Stimulated activated naive CD8-positive, alpha-beta T cell treated with anti-CD3 and anti-CD28 coated beads, Interleukin-15, Interleukin-2, amounts not matched to agents 100 ng/mL and 50 ng/mL, for 24 hours (primary cell): ENCODE results near the gene GALK2.

Experiments used
- H3K27ac Mint-ChIP-seq: one replicate; pipeline ENCODE4 v1.8.0; 2021; ENCODE audit warnings: mild to moderate bottlenecking, mixed read lengths
- H3K27me3 Mint-ChIP-seq: one replicate; pipeline ENCODE4 v1.8.0; 2021; ENCODE audit warnings: mixed read lengths
- H3K36me3 Mint-ChIP-seq: one replicate; pipeline ENCODE4 v1.8.0; 2021; ENCODE audit warnings: low read depth, mixed read lengths
- H3K4me1 Mint-ChIP-seq: one replicate; pipeline ENCODE4 v1.8.0; 2021; ENCODE audit warnings: low read depth, mixed read lengths
- H3K4me3 Mint-ChIP-seq: one replicate; pipeline ENCODE4 v1.8.0; 2021; ENCODE audit warnings: mild to moderate bottlenecking, mixed read lengths
- H3K9me3 Mint-ChIP-seq: one replicate; pipeline ENCODE4 v1.8.0; 2021; ENCODE audit warnings: mixed read lengths

Gene GALK2

DNA sequence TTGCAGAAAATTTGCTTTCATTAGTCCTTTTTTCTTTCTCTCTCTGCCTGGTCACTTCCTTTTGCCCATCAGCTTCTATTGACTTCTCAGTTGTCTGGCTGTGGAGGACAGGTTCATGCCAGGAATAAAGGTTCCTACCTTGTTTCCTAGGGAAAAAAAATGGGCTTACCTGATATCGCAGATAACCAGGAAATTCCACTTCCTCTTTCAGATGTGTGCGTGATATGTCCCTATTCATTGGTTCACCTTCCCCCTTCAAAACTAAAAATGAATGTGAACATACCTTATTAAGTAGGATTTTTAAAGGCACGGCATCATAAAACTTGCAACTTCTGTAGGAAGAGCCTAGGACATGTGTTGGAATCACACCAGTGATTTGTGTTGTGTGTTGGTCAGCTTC, 133.0 kb downstream of the GALK2 start:
- Mint-ChIP-seq H3K27ac (no peak overlapping the region), H3K36me3 (peaks cover 66% of the 10 kb centered on the region), H3K9me3 (no peaks in the 10 kb centered on the region), H3K27me3 (no peaks in the 10 kb centered on the region), H3K4me3 (no peak overlapping the region), H3K4me1 (no peaks in the 10 kb centered on the region)

DNA sequence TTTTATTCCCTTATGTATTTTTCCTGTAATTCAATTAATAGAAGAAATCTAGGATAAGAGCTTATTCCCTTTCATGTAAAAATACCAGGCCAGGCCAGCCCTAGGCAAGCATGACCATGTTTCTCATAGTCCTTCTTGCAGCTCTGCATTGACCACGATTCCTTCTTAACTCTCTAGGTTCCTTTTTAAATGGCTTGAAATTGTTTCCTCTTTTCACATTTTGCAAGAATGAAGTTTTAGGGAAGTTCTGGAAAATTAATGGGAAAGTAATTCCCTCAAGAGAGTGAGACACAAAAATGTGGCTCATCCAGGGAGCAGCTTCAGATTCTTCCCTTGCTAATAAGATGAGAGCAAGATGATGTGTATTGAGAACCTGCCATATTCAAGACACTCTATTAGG, 136.5 kb downstream of the GALK2 start:
- Mint-ChIP-seq H3K36me3 (peaks cover 57% of the 10 kb centered on the region), H3K4me3 (no peak overlapping the region), H3K27me3 (no peaks in the 10 kb centered on the region), H3K9me3 (no peaks in the 10 kb centered on the region), H3K27ac (no peak overlapping the region), H3K4me1 (peaks cover 3% of the 10 kb centered on the region)

DNA sequence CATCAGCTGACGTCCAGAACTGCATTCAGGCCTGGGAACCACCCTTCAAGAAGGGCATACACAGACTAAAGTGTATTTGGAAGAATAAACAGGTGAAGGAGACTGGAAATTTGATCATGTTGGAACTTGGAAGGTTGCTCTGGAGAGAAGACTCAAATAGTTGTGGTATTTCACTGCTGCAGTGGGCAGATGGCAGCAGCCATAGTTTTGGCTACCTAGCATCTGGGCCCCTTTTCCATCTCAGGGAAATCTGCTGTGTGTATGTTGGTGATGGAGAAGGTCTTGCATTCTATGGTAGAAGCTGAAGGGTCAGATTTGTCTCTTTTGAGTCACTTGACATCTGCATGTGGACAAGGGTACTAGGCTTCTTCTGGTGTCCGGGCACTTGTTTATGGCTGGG, 138.6 kb downstream of the GALK2 start:
- Mint-ChIP-seq H3K4me3 (no peak overlapping the region), H3K27ac (no peak overlapping the region), H3K27me3 (no peaks in the 10 kb centered on the region), H3K4me1 (peaks cover 3% of the 10 kb centered on the region), H3K9me3 (no peaks in the 10 kb centered on the region), H3K36me3 (peaks cover 51% of the 10 kb centered on the region)

DNA sequence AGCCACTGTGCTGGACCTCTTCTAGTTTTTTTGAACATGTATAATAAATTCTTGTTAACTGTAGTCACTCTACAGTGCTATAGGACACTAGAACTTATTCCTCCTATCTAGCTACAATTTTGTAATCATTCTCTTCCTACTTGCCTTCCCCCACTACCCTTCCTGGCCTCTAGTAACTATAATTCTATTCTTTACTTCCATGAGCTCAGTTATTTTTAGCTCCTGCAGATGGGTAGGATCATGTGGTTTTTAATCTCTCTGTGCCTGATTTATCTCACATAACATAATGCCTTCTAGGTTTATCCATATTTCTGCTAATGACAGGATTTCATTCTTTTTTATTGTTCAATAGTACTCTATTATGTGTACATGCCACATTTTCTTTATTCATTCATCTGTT, 139.8 kb downstream of the GALK2 start:
- Mint-ChIP-seq H3K4me3 (no peak overlapping the region), H3K27ac (no peak overlapping the region), H3K27me3 (no peaks in the 10 kb centered on the region), H3K9me3 (no peaks in the 10 kb centered on the region), H3K4me1 (peaks cover 3% of the 10 kb centered on the region), H3K36me3 (peaks cover 47% of the 10 kb centered on the region)

DNA sequence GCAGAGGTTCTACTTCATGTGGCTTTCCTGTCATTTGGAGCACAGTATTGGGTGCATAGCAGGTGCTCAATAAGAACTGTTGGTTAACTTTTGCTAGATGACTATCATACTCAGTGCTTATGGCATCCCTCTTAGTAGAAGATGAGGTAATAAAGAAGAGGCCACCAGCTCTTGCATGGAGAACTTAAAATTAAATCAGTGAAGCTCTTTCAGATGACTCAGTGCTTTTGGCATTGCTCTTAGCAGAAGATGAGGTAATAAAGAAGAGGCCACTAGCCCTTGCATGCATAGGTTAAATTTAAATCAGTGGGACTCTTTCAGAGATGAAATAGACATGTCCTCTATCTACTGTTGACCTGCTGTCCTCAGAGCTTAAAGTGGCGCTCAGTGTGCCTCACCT, 143.6 kb downstream of the GALK2 start:
- no peak overlapping the region for H3K27ac Mint-ChIP-seq
- H3K4me1 Mint-ChIP-seq: peaks cover 3% of the 10 kb centered on the region
- H3K27me3 Mint-ChIP-seq: no peaks in the 10 kb centered on the region
- no peaks in the 10 kb centered on the region for H3K9me3 Mint-ChIP-seq
- no peak overlapping the region for H3K4me3 Mint-ChIP-seq
- H3K36me3 Mint-ChIP-seq: peaks cover 45% of the 10 kb centered on the region

DNA sequence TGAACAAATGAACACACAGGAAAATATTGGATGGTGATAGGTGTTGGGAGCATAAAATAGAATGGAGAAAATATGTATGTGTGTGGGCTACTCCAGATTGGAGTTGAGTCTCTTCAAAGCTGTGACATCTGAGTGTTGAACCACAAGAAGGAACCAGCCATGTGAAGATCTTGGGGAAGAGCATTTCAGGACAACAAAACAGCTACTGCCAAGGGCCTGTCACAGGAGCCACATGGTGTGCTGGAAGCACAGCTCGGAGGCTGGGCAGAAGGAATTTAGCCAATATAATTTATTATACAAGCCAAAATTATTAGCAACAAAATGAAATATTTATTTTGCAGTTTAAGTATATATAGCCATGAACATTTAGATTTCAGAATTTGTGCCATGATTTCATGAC, 144.7 kb downstream of the GALK2 start:
- Mint-ChIP-seq H3K4me1 (peaks cover 3% of the 10 kb centered on the region), H3K27ac (no peak overlapping the region)

DNA sequence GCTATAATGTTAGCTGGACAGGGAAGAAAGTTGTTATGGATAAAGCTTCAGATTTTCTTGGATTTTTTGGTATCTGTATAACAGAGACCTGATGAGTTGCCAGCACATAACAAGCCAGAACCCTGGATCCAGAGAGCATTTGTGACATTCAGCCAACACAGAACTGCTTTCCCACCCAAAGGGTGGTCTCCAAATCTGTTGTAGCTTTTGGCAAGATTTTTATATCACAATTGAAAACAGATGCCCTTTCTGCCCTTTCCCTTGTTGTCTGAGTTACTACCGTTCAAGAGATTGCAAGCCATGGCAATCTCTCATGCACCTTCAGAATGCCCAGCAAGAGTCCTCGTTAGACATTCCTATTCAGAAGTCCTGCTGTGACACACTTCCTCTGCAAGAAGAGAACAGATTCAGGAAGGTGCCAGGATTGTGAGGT, 145.4 kb downstream of the GALK2 start:
- Mint-ChIP-seq H3K4me1 (peaks cover 2% of the 10 kb centered on the region), H3K4me3 (no peak overlapping the region), H3K27ac (no peak overlapping the region), H3K36me3 (peaks cover 51% of the 10 kb centered on the region), H3K9me3 (no peaks in the 10 kb centered on the region), H3K27me3 (no peaks in the 10 kb centered on the region)

More for the DNA sequence above, 144.7 kb downstream of the GALK2 start:
- Mint-ChIP-seq H3K36me3 (peaks cover 52% of the 10 kb centered on the region), H3K9me3 (no peaks in the 10 kb centered on the region), H3K27me3 (no peaks in the 10 kb centered on the region), H3K4me3 (no peak overlapping the region)

DNA sequence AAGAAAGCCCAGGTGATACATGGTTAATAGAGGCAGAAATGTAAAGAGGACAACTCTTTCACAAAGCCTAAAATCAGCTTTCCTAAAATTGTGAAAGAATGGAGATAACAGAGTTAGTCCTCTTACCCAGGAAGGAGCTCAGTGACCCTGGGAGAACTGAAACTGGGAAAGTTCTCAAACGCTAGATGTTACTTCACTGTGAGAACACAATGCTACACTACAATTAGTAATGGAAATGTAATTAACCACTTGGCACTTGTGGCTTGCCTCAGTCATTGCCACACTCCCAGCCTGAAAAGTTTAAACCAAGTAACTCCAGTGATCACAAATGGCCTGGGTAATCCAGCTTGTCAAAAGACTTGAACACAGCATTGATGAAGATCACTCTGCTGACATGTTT, 150.3 kb downstream of the GALK2 start:
- peaks cover 49% of the 10 kb centered on the region for H3K36me3 Mint-ChIP-seq

DNA sequence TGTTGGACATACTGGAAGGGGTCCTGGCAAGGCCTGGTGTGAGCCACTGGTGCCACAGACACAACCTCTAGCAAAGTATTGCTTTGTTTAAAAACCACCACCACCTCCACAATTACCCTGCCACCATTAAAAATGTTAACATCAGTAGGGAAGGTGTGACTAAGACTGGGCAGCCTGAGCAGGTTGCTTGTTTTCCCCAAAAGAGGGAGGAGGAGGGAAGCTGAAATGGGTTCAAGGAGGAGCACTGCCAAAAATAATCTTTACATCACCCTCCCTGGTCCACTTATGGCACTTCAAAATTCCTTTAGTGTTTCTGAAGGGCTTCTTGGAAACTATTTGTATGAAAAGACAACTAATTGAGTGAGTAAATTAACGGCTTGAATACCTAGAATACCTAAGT, 153.2 kb downstream of the GALK2 start:
- H3K4me3 Mint-ChIP-seq: no peak overlapping the region
- H3K9me3 Mint-ChIP-seq: no peaks in the 10 kb centered on the region
- peak overlapping the region; percentile 32 for H3K27ac Mint-ChIP-seq
- peaks cover 50% of the 10 kb centered on the region for H3K36me3 Mint-ChIP-seq
- H3K27me3 Mint-ChIP-seq: no peaks in the 10 kb centered on the region
- no peaks in the 10 kb centered on the region for H3K4me1 Mint-ChIP-seq

More for the DNA sequence above, 150.3 kb downstream of the GALK2 start:
- H3K27ac Mint-ChIP-seq: no peak overlapping the region
- no peaks in the 10 kb centered on the region for H3K27me3 Mint-ChIP-seq
- no peaks in the 10 kb centered on the region for H3K9me3 Mint-ChIP-seq
- no peak overlapping the region for H3K4me3 Mint-ChIP-seq
- H3K4me1 Mint-ChIP-seq: no peaks in the 10 kb centered on the region

DNA sequence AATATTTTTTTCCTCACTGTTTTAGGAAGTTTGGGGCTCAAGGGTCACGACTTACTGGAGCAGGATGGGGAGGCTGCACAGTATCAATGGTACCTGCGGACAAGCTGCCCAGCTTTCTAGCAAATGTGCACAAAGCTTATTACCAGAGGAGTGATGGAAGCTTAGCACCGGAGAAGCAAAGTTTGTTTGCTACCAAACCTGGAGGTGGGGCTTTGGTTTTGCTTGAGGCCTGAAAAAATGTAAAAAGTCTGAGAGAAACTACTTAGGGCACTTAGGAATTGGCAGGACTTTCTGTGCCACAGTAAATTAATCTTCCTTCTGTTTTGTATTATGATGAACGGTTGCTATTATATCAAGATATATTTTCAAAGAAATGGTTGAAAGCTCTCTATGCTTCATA, 157.9 kb downstream of the GALK2 start:
- no peaks in the 10 kb centered on the region for H3K4me1 Mint-ChIP-seq
- H3K36me3 Mint-ChIP-seq: peaks cover 24% of the 10 kb centered on the region
- no peak overlapping the region for H3K27ac Mint-ChIP-seq
- no peak overlapping the region for H3K4me3 Mint-ChIP-seq
- no peaks in the 10 kb centered on the region for H3K27me3 Mint-ChIP-seq
- no peaks in the 10 kb centered on the region for H3K9me3 Mint-ChIP-seq

DNA sequence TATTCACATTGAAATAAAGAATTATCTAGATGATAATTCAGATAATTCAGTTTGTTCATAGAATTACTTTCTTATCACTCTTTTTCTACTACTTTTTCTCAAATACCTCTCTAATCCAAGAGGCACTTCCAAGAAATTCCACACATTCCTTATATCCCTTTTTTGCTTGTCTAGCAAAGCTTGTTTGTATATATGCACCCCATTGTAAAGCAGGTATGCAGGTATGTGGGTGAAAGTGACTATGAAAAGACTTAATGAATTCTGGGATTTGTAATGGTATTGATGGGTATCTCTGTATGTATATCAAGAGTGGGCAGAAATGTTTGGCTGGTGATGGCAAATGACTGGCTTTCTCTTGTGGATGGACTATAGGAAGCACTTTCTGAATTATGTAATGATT, 158.9 kb downstream of the GALK2 start:
- H3K27me3 Mint-ChIP-seq: no peaks in the 10 kb centered on the region

DNA sequence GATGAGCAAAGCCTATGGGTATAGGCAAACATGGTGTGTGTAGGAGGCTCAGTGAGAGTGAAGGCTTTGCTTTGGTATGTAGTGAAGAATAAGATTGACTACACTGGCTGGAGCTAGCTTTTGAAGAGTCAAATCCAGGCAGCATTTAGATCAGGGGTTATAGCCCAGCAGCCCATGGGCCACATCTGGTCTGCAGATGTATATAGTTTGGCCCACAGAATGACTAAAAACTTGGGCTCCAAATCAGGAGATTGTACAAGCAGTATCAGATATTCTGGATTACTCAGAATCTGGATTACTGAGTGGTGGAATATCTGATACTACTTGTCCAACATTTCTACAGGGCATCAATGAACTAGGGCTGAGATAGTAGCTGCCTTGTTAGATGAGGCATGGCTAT, 160.1 kb downstream of the GALK2 start:
- Mint-ChIP-seq H3K4me1 (no peaks in the 10 kb centered on the region), H3K4me3 (no peak overlapping the region), H3K27ac (no peak overlapping the region)

More for the DNA sequence above, 158.9 kb downstream of the GALK2 start:
- Mint-ChIP-seq H3K9me3 (no peaks in the 10 kb centered on the region), H3K36me3 (peaks cover 24% of the 10 kb centered on the region), H3K27ac (no peak overlapping the region), H3K4me1 (no peaks in the 10 kb centered on the region), H3K4me3 (no peak overlapping the region)

DNA sequence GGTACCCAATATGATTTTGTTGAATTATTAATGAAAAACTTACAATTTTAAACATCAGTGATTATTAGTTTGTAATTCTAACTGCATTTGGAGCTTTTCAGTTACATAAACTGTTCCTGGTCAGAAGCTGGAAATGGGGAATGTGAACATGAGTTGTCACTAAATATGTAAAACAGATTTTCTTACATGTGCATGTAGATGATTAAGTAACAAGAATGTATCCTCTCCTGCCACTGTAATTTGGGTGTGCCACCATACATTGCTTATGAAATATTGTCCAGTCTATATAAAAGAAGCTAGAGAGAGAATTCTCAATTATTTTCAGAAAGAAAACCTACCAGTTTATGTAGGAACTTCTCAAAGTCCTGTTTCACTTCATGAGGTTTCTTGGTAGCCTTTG, 161.4 kb downstream of the GALK2 start:
- no peak overlapping the region for H3K27ac Mint-ChIP-seq
- H3K27me3 Mint-ChIP-seq: no peaks in the 10 kb centered on the region
- no peaks in the 10 kb centered on the region for H3K4me1 Mint-ChIP-seq
- no peak overlapping the region for H3K4me3 Mint-ChIP-seq
- peaks cover 24% of the 10 kb centered on the region for H3K36me3 Mint-ChIP-seq
- H3K9me3 Mint-ChIP-seq: no peaks in the 10 kb centered on the region

More for the DNA sequence above, 160.1 kb downstream of the GALK2 start:
- Mint-ChIP-seq H3K27me3 (no peaks in the 10 kb centered on the region), H3K9me3 (no peaks in the 10 kb centered on the region), H3K36me3 (peaks cover 24% of the 10 kb centered on the region)

DNA sequence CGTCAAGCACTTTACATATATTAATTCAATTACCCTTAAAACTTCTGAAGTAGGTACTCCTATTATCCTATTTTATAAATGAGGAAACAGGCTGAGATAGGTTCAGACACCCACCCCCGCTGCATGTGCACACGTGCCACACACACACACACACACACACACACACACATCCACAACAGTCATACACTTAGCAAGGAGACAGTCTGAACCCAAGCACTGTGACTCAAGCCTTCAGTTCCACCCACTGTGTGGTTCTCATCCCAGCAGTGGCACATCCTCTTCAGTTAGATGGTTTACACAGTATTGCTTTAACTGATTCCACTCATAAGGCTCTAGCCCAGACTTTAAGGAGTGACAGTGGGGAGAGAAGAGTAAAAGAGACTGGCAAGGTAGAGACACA, 161.9 kb downstream of the GALK2 start:
- H3K36me3 Mint-ChIP-seq: peaks cover 27% of the 10 kb centered on the region
- no peak overlapping the region for H3K27ac Mint-ChIP-seq
- no peaks in the 10 kb centered on the region for H3K27me3 Mint-ChIP-seq
- no peaks in the 10 kb centered on the region for H3K4me1 Mint-ChIP-seq
- no peak overlapping the region for H3K4me3 Mint-ChIP-seq
- no peaks in the 10 kb centered on the region for H3K9me3 Mint-ChIP-seq

DNA sequence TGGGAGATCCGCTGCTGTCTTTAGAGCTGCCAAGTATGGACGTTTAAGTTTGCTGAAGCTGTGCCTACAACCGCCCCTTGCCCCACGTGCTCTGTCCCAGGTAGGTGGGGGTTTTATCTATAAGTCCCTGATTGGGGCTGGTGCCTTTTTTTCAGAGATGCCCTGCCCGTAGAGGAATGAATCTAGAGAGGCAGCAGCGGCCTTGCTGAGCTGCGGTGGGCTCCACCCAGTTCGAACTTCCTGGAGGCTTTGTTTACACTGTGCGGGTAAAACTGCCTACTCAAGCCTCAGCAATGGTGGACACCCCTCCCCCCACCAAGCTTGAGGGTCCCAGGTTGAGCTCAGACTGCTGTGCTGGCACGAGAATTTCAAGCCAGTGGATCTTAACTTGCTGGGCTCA, 169.6 kb downstream of the GALK2 start:
- Mint-ChIP-seq H3K9me3 (peaks cover 8% of the 10 kb centered on the region), H3K4me1 (no peaks in the 10 kb centered on the region), H3K27ac (no peak overlapping the region), H3K27me3 (no peaks in the 10 kb centered on the region), H3K4me3 (no peak overlapping the region), H3K36me3 (peaks cover 41% of the 10 kb centered on the region)

DNA sequence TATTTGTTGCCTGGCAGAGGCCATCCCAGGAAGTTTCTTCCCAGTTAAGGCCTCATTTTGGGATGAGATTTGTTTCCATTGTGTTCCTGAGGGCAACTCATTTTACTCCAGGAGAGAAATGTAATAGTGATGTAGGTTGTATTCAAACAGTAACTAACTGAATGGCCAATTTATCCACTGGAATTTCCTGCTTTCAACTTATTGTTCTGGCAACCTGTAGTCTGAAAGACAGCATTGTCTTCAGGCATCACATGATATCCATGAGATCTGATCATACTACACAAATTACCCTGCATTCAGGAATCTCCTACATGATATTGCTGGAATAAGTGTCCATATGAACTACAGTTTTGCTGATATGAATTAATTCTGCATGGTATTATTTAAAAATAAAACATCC, 173.5 kb downstream of the GALK2 start:
- no peaks in the 10 kb centered on the region for H3K27me3 Mint-ChIP-seq
- peaks cover 14% of the 10 kb centered on the region for H3K9me3 Mint-ChIP-seq
- no peak overlapping the region for H3K4me3 Mint-ChIP-seq
- peaks cover 31% of the 10 kb centered on the region for H3K36me3 Mint-ChIP-seq
- no peak overlapping the region for H3K27ac Mint-ChIP-seq
- no peaks in the 10 kb centered on the region for H3K4me1 Mint-ChIP-seq
